SJSA1 (cell line): ENCODE measurements around the gene UVRAG. TPM values are rescaled to one million over a fixed set of nuclear protein-coding genes. Genes with fewer than 3 reads are reported as not detected.

Experiments
- DNase-seq, 2 experiments: peaks; one replicate each; pipeline ENCODE4 v3.0.0-alpha.2; 2015 to 2020; ENCODE audit warnings: low spot score in 2 of 2, low read depth in 1 of 2
- H3K27ac ChIP-seq: fragments of 250-450 bp; sonication (Bioruptor Pico); 2 replicates; pipeline ENCODE4 v1.5.1; 2020; ENCODE audit warnings: mild to moderate bottlenecking, moderate library complexity
- H3K27me3 ChIP-seq: fragments of 250-450 bp; sonication (Bioruptor Pico); replicated peaks from 2 replicates; pipeline ENCODE4 v1.5.1; 2020; ENCODE audit warnings: mild to moderate bottlenecking, moderate library complexity
- H3K36me3 ChIP-seq: fragments of 250-450 bp; sonication (Bioruptor Pico); 2 replicates; pipeline ENCODE4 v1.5.1; 2020; ENCODE audit warnings: mild to moderate bottlenecking
- H3K4me1 ChIP-seq: fragments of 250-450 bp; sonication (Bioruptor Pico); replicated peaks from 2 replicates; pipeline ENCODE4 v1.6.1; 2021; ENCODE audit warnings: mild to moderate bottlenecking
- H3K4me3 ChIP-seq: fragments of 250-450 bp; sonication (Bioruptor Pico); 2 replicates; pipeline ENCODE4 v1.5.1; 2020; ENCODE audit warnings: mild to moderate bottlenecking
- H3K9me3 ChIP-seq: fragments of 250-450 bp; sonication (Bioruptor Pico); replicated peaks from 2 replicates; pipeline ENCODE4 v1.5.1; 2020; ENCODE audit warnings: mild to moderate bottlenecking
- total RNA-seq: library from RNA; depleted of rRNA; stranded (reverse); fragments of >200 nt; shearing (Covaris generic); gene quantifications from 2 replicates; pipeline ENCODE4 v1.2.3, GENCODE V29; 2014

UVRAG gene
- total RNA-seq, 1 experiment from 2014 or later: 7.7 TPM

DNA sequence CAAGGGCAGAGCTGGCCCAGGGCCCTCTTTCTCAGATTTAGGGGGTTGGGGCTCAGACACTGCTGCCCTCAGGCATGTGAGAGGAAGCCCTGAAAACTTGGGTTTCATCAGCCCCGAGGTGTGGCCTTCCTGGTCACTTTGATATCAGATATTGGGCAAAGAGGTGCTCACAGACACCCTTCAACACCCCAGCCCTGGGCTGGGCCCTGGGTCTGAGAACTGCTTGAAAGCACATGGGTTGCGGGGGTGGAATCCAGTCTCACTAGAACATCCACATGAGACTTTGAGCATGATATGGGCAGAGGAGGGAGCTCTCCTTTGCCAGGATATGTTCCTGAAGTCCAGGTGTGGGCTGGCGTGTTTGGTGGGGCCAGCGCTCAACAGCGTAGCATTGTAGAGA lies 36.0 kb upstream of the UVRAG start:
- Histone ChIP-seq H3K27ac (no peak overlapping the region), H3K9me3 (no peaks in the 10 kb centered on the region), H3K4me3 (no peak overlapping the region), H3K4me1 (no peaks in the 10 kb centered on the region), H3K36me3 (no peaks in the 10 kb centered on the region), H3K27me3 (no peaks in the 10 kb centered on the region)
- DNase-seq: no peak

DNA sequence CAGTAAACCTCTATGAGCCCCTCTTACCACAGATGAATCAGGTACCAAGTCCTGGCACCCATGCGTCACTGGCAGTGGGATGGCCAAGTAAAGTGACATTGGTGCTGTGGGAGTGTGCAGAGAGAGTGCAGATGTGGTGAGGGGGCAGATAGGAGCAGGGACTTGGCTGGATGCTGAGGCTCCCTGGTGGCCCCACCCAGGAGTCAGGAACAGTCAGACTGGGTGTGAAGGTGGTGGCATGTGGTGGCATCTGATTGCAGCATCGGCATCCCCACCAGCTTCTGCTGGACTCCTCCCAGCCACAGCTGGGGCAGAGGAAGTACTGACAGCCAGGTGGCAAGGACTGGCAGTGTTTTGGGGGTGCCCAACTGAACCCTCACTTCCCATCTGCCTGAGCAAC lies 35.0 kb upstream of the UVRAG start:
- Histone ChIP-seq H3K9me3 (no peaks in the 10 kb centered on the region), H3K36me3 (no peaks in the 10 kb centered on the region), H3K4me1 (no peaks in the 10 kb centered on the region), H3K27ac (no peak overlapping the region), H3K27me3 (no peaks in the 10 kb centered on the region), H3K4me3 (no peak overlapping the region)
- DNase-seq: no peak

DNA sequence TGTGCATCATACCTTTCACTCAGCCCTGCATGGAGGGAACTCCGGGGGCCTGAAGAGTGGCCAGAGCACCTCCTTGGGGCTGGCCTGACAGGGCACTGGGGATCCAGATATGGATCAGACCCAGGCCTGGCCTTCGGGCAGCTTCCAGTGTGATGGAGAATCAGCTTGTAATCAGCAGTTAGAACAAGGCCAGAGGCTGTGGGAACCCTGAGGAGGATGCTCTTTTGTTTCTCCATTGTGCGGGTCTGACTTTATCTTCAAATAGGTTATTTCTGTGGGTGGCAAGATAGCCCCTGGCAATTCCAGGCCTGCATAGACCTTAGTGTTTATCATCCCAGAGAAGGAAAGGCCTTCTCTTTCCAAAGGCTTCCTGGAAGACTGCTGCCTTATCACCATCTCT lies 34.1 kb upstream of the UVRAG start:
- Histone ChIP-seq H3K27me3 (no peaks in the 10 kb centered on the region), H3K4me1 (no peaks in the 10 kb centered on the region), H3K9me3 (no peaks in the 10 kb centered on the region), H3K4me3 (no peak overlapping the region), H3K27ac (no peak overlapping the region), H3K36me3 (no peaks in the 10 kb centered on the region)
- DNase-seq: no peak

DNA sequence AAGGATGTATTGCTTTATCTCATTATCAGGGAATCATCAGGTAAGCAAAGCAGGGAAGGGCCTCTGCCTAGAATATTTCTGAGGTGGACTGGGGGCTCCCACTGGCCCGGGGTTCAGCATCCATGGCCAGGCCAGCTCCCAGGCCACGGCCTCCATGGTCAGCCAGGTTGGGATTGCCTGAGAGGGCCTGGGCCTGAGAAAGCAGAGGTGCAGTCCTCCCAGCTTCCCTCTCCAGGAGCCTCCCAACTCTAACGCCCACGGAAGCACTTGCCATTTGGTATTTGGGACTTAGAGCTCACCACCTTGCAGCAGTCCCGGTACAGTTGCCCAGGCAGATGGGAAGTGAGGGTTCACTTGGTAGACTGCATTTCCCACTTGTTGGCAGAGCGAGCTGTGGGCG lies 33.7 kb upstream of the UVRAG start:
- DNase-seq: no peak
- Histone ChIP-seq H3K9me3 (no peaks in the 10 kb centered on the region), H3K4me3 (no peak overlapping the region), H3K27me3 (no peaks in the 10 kb centered on the region), H3K4me1 (no peaks in the 10 kb centered on the region), H3K27ac (no peak overlapping the region), H3K36me3 (no peaks in the 10 kb centered on the region)

DNA sequence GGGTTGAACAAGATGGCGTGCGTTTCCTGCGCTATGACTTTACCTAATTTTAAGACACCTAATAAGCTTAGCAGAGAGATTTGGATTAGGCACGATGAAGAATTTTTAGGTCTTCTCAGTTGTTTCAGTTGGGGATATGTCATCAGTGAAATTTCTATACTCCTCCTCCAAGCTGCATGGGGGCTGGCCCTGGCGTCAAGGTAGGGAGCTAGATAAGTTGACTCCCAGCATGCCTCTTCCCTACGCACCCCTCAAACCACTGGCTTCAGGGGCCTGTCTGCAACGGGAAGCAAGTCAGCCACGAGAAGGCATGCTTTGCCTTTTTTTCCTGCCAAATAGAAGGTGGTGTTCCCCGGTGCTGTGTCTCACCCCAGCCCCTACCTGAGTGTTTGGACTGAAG lies 33.2 kb upstream of the UVRAG start:
- no peak overlapping the region for H3K4me3 ChIP-seq
- DNase-seq: no peak
- no peaks in the 10 kb centered on the region for H3K4me1 ChIP-seq
- no peaks in the 10 kb centered on the region for H3K36me3 ChIP-seq
- H3K27me3 ChIP-seq: no peaks in the 10 kb centered on the region
- H3K9me3 ChIP-seq: no peaks in the 10 kb centered on the region
- no peak overlapping the region for H3K27ac ChIP-seq

DNA sequence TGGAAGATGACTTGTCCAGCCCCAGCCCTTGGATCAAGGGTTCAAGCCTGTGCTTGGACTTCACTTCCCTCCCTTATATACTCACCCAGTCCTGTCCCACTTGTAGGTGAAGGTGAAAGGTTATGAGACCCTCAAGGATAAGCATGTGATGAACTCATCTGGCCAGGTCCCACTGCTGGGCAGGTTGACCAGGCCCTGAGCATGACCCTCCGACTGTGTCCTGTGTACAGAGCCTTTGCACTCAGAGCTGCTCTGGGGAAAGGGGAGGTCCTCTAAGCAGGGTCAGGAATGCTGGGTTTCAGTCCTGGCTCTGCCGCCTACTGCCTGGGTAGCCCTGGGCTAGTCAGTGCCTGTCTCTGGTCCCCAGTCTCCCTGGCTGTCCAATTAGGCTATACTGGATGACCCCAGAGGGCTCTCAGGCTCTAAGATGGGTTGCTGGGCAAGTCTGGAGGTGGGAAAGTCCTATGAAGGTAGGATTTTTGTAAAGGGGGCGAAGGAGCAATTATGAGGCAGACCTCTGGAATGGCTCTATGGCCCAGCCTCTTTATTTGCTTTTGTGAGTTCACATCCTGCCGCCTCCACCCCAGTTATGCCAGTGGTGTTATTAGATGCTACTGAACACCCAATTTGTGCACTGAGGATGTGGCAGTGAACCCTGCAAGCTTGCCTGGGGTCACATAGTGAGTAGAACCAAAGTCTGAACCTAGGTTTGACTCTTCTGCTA lies 32.3 kb upstream of the UVRAG start:
- Histone ChIP-seq H3K36me3 (no peaks in the 10 kb centered on the region), H3K4me3 (no peak overlapping the region), H3K27me3 (no peaks in the 10 kb centered on the region), H3K4me1 (no peaks in the 10 kb centered on the region), H3K9me3 (no peaks in the 10 kb centered on the region), H3K27ac (no peak overlapping the region)
- no peak for DNase-seq

DNA sequence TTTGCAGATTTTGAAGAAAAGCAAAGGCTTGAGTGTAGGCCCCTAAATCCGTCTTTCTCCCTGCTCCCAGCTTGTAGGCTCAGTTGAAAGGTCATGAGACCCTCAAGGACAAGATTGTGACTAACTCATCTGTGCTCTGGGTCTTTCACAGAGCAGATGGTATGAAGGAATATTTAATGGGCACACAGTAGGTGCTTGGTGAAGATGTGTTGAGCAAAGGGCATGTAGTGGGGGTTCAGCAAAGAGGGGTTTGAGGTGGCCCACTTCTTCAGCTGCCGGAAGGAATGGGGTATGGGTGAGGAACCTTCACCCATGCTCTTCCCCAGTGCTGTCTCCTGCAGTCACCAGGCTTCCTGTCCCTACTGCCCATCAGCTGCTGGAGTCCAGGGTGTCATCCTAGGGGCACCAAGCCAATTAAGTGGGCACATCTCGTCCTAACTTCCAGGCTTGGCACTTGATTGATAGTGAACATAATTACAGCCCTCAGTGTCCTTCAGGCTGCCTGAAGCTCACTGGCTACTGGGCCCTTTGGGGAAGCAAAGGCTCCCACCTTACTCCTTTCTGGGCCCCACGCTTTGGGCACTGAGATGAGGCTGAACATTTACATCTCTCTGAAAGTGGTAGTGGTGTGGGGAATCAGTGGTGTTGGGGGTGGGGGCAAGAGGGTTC lies 31.5 kb upstream of the UVRAG start:
- Histone ChIP-seq H3K27me3 (no peaks in the 10 kb centered on the region), H3K4me3 (no peak overlapping the region), H3K9me3 (no peaks in the 10 kb centered on the region), H3K36me3 (no peaks in the 10 kb centered on the region), H3K27ac (no peak overlapping the region), H3K4me1 (no peaks in the 10 kb centered on the region)
- DNase-seq: no peak

DNA sequence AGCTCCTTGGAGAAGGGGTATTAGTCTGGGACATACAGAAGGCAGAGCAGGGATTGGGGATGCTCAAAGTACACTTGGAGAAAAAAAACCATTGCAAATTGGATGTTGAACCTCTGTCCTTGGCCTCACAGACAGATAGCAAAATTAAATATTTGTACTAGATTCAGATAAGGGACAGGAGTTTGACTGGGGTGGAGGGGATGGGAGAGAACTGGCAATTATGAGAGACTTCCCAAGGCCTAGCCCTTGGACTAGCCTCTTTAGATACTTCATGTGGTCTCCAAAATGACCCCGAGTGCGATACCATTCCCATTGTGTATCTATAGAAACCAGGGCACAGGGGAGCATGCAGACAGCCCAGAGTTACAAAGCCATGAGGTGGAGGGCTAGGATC lies 30.9 kb upstream of the UVRAG start:
- no peaks in the 10 kb centered on the region for H3K27me3 ChIP-seq
- H3K4me1 ChIP-seq: no peaks in the 10 kb centered on the region
- DNase-seq: no peak

DNA sequence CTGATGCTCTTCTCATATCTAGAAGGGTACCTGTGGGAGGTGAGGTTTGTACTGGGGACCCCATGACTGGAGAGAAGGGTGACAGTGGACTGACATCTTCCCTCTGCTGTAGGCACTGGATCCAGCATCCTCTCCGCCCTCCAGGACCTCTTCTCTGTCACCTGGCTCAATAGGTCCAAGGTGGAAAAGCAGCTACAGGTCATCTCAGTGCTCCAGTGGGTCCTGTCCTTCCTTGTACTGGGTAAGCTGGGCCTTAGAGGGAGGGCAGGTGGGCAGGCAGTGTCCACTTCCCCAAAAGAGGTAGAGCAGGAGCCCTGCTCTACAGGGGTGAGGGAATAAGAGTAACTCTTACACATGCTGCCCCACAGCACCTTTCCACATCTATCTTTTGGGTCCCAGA lies 30.5 kb upstream of the UVRAG start:
- H3K4me3 ChIP-seq: no peak overlapping the region
- no peak overlapping the region for H3K27ac ChIP-seq
- DNase-seq: no peak
- H3K4me1 ChIP-seq: no peaks in the 10 kb centered on the region
- no peaks in the 10 kb centered on the region for H3K36me3 ChIP-seq
- H3K27me3 ChIP-seq: no peaks in the 10 kb centered on the region
- no peaks in the 10 kb centered on the region for H3K9me3 ChIP-seq

More for the DNA sequence above, 30.9 kb upstream of the UVRAG start:
- Histone ChIP-seq H3K4me3 (no peak overlapping the region), H3K9me3 (no peaks in the 10 kb centered on the region), H3K36me3 (no peaks in the 10 kb centered on the region), H3K27ac (no peak overlapping the region)

DNA sequence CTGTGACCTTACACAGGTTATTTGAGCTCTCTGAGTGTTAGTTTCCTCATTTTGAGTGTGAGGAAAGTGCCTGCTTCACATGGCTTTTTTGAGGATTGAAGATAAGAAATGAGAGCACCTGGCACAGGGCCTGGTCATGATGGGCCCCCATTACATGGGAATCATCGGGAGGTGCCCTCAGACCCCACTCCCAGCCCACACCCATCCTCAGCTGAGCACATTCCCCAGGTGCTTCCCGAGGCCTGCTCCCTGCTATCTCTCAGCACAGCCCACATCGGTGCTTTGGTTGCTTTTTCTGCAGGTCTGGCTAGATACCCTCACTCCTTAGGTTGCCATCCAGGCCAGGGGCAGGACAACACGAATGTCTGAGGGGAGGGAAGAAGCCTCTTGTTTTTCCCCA lies 29.8 kb upstream of the UVRAG start:
- Histone ChIP-seq H3K36me3 (no peaks in the 10 kb centered on the region), H3K27ac (no peak overlapping the region), H3K27me3 (no peaks in the 10 kb centered on the region), H3K4me3 (no peak overlapping the region), H3K9me3 (no peaks in the 10 kb centered on the region), H3K4me1 (no peaks in the 10 kb centered on the region)
- DNase-seq: no peak

DNA sequence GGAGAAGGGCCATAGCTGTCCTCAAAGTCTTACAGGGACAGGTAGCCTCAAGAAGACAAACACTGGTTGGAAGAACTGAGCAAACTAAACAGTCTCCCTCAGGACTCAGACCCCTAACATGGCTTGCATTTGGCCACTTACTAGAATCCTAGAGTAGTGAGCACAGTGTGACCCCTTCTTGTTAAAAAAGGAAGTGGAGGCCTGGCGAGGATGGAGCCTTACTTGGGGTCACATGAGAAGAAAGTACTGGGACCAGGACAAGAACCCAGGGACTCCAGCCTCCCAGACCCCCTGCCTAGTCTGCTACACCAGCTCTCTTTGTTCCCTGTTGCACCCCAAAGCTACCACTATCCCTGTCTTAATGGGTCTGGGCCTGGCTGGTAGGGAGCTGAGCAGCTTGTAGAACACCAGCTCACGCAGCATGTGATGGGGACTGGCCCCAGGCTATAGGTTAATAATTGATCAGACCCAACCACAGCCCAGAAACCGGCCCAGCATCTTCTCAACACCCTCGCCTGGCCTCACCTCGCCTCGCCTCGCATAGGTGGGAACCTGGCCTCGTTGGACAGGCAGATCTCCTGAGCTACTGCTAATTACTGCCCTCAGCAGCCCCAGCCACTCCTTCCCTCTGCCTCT lies 28.8 kb upstream of the UVRAG start:
- Histone ChIP-seq H3K4me3 (no peak overlapping the region), H3K27ac (no peak overlapping the region), H3K27me3 (no peaks in the 10 kb centered on the region), H3K36me3 (no peaks in the 10 kb centered on the region), H3K4me1 (no peaks in the 10 kb centered on the region), H3K9me3 (no peaks in the 10 kb centered on the region)
- DNase-seq: no peak

DNA sequence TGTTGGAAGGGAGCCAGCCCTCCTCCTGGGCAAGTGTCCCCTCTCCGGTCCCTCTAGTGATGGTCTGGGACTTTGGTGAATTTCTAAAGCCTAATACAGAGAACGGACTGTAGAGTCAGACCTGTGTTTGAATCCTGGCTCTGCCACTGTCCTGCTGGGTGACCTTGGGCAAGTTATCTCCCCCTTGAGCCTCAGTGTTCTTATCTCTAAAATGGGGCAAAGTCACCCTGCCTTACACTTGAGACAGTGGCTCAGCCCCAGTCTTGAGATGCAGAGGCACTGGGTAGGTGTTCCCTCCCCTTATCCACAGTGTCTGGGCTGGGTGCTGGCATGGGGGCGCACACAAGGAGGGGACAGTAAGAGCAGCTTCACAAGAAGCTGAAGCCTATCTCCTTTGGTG lies 25.5 kb upstream of the UVRAG start:
- no peaks in the 10 kb centered on the region for H3K9me3 ChIP-seq

DNA sequence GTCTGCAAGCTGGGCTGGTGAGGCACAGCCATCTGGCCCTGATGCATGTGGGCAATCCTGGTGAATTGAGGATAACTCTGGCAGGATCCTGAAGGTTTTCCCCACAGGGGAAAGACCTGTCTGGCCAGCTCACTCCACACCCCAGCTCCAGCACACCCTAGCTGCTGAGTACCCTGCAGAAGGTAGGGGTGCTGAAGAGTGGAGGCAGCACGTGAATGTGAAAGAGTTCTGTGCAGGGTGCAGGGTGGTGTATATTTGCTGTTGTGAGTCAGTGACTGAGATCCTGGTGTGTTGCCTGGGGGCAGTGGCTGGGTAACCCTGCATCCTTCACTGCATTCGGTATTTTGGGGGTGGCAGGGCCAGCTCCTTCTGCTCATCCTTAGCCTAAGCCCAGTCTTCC lies 24.0 kb upstream of the UVRAG start:
- Histone ChIP-seq H3K9me3 (no peaks in the 10 kb centered on the region), H3K4me1 (no peaks in the 10 kb centered on the region), H3K27me3 (no peaks in the 10 kb centered on the region), H3K36me3 (no peaks in the 10 kb centered on the region), H3K27ac (no peak overlapping the region), H3K4me3 (no peak overlapping the region)
- no peak for DNase-seq

More for the DNA sequence above, 25.5 kb upstream of the UVRAG start:
- Histone ChIP-seq H3K4me1 (no peaks in the 10 kb centered on the region), H3K27ac (no peak overlapping the region), H3K27me3 (no peaks in the 10 kb centered on the region), H3K4me3 (no peak overlapping the region), H3K36me3 (no peaks in the 10 kb centered on the region)
- no peak for DNase-seq

DNA sequence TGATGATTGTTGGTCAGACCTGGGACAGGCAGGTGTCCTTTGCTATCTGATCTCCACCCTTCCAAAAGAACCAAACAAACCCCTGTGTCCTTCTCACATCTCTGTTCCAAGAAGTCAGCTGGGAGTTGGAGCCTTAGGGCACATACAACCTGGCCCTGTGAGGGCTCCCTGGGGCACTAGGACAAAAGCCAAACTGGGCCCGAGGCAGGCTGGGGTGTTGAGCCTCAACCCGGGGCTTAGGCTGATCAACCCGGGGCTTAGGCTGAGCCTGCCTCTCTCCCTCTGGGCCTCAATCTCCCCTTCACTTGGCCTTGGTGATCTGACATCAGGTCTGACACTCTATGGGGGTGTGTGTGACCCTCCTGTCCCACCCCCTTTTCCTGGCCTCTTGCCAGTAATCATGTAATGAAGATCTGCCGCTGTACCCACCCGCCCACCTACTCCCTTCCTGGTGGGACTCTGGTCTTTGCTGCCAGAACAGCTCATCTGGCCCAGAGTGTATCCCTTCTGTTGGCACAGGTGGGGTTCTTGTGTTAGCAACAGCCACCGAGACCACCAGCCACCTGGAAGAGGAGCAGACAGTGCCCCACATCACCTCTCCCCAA lies 22.8 kb upstream of the UVRAG start:
- Histone ChIP-seq H3K36me3 (no peaks in the 10 kb centered on the region), H3K9me3 (no peaks in the 10 kb centered on the region), H3K4me1 (no peaks in the 10 kb centered on the region), H3K27me3 (no peaks in the 10 kb centered on the region), H3K27ac (no peak overlapping the region), H3K4me3 (no peak overlapping the region)
- DNase-seq: no peak
